ENCODE results near the gene KCNA1.

The KCNA1 gene

DNA sequence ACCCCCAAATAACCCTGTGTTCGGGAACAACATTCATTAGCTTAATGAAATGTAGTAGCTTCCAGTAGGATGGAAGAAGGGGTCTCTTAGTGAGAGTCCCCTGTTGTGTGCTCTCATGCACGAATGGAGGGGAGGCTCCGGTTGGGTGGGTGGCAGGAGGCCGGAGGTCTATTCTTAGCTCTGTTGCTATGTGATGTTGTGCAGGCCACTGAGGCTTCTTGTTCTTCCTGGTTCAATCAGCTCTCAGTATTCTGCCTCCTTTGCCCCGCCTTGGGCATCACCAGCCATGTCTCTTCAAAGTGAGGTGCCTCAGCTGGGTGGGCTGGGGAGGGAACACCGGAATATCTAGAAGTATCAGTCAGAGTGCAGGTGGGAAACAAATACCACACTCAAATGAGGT lies 50.8 kb downstream of the KCNA1 start:
- H3K27ac ChIP-seq, result no peak overlapping the region
- TF ChIP-seq ZFX (IDR thresholded peaks at IDR 0.05; ENCODE audit: borderline replicate concordance), result no peak
- TF ChIP-seq, protein P1, sequence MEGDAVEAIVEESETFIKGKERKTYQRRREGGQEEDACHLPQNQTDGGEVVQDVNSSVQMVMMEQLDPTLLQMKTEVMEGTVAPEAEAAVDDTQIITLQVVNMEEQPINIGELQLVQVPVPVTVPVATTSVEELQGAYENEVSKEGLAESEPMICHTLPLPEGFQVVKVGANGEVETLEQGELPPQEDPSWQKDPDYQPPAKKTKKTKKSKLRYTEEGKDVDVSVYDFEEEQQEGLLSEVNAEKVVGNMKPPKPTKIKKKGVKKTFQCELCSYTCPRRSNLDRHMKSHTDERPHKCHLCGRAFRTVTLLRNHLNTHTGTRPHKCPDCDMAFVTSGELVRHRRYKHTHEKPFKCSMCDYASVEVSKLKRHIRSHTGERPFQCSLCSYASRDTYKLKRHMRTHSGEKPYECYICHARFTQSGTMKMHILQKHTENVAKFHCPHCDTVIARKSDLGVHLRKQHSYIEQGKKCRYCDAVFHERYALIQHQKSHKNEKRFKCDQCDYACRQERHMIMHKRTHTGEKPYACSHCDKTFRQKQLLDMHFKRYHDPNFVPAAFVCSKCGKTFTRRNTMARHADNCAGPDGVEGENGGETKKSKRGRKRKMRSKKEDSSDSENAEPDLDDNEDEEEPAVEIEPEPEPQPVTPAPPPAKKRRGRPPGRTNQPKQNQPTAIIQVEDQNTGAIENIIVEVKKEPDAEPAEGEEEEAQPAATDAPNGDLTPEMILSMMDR (IDR thresholded peaks at IDR 0.05), result no peak

GRCh38 chr12:4961311-4961710 lies 51.6 kb downstream of the KCNA1 start:
- TF ChIP-seq ZFX (IDR thresholded peaks at IDR 0.05; ENCODE audit: borderline replicate concordance), result no peak
- TF ChIP-seq, protein P1 (IDR thresholded peaks at IDR 0.05), result no peak
- no peak overlapping the region for H3K27ac ChIP-seq

DNA sequence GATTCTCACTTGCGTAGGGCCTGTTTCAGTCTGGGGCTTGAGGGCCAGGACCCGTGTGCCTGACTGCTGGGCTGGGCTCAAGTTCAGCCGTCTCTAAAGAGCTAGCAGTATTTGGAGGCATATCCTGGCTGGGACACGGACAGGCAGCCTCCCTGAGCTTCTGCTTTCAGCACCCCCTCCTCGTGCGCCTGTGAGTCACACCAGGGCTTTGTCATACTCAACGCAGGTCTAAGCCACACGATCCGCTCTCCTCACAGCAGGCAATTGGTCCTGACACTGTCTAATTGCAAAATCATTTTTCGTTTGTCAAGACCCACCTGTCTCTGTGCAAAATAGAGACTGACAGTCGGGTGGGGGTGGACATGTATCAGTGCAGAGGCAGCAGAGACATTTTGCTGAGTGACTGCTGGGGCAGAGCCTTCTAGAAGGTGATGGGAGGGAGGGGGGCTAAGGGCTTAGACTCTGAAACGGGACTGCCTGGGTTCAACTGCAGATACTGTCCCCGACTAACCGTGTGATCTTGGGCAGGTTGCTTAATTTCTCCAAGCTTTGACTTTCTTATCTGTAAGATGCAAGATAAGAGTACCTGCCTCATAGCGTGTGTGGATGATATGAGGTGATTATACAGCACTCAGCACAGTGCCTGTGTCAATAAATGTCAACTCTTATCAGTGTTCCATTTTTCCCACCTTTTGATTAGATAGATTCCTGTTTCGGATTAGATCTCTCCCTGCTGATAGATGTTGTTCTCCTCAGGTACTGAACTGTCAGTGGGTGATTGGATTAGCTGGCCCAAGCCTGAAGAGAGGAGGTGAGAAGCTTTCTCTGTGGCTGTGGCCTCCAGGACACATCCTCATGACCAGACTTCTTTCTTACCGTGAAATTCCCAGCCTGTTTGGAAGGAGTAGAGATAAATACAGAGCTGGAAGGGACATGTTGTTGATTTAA lies 53.1 kb downstream of the KCNA1 start:
- TF ChIP-seq, protein P1 (IDR thresholded peaks at IDR 0.05), result no peak
- no peak for TF ChIP-seq ZFX (IDR thresholded peaks at IDR 0.05; ENCODE audit: borderline replicate concordance)
- H3K27ac ChIP-seq, result no peak overlapping the region
